ENCODE data around the gene SKA2. TPM values are rescaled to one million over a fixed set of nuclear protein-coding genes. Genes with fewer than 3 reads are reported as not detected.

SKA2 gene
- total and polyA plus RNA-seq, 2 donors (not counting 3 experiments of a cell fraction or from before 2014, with no cell fraction given), result 12.9 to 79.6 TPM

DNA sequence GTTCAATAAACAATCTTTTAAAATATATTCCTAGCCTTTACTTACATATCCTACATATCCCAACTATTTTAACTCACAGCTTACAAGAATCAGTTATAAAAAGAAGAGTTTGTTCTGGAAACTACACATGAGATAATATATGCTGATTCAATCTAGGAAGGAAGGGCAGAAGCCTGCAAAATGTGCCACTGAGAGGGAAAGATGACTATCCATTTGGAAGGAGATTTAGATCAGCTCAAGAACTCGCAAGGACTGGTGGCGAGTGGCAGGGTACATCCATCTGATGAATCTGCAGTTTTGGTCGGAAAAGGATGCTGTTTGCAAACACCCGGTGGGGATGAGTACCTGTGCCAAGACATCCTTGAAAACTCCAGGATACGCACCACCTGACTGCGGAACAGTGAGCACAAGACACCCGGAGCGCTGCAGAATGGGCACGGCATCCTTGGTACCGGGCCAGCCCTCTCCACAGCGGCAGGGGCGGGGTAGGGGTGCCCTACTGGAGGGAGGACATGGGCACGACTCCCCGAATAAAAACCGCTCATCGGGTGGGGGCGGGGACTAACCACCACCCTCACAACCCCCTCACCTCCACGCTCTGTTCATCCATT is 49.0 kb downstream of the SKA2 start:
- ChIA-PET CTCF (interaction anchor here (0.7 to 1.6 kb wide), 3 partner anchors 11 to 48 kb away, joined by 3 to 6 read pairs (median 3); no protein-coding TSS in a partner anchor), POLR2A (interaction anchor here (1.0 to 1.2 kb wide), 2 partner anchors 13 to 32 kb away, joined by 3 to 5 read pairs; no protein-coding TSS in a partner anchor)
- BruUV-seq (replicated peaks), result TSS peak; percentile 23

More for the DNA sequence above, 49.0 kb downstream of the SKA2 start:
- no peaks in the 10 kb centered on the region for H4K20me1 ChIP-seq (replicated peaks; ENCODE audit: control insufficient read depth, extremely low read depth, insufficient read depth, low read length)
- peak; percentile 75 for FAIRE-seq
- dilution Hi-C loops (cut with MboI; ENCODE audit: extremely low pct_ligation_motif_present, low sequenced_read_pairs), result no loop called here
- intact Hi-C loops (cut with micrococcal nuclease), result loop anchor here (1.0 to 2.0 kb wide), 4 partner anchors 13 to 587 kb away; partner anchors contain the start of genes PRR11 and SKA2
- H3K4me2 ChIP-seq (ENCODE audit: insufficient read depth, low read length), result peak overlapping the region; percentile 73
- H3K27me3 ChIP-seq (ENCODE audit: control insufficient read depth in 2 of 2, insufficient read depth in 2 of 2, low read length in 2 of 2), result no peaks in the 10 kb centered on the region
- H3K9me3 ChIP-seq (replicated peaks; ENCODE audit: control insufficient read depth, insufficient read depth, low read length), result no peaks in the 10 kb centered on the region
- peaks cover 18% of the 10 kb centered on the region for H3K4me1 ChIP-seq (ENCODE audit: control insufficient read depth, extremely low read depth, insufficient read depth, low read length)
- DNase-seq (ENCODE audit: low read depth, low spot score), result peak; percentile 53
- H3K27ac ChIP-seq (ENCODE audit: insufficient read depth, low read depth, low read length), result peak overlapping the region; percentile 63
- TF ChIP-seq MYC (IDR thresholded peaks at IDR 0.05; ENCODE audit: low read depth, low read length) (no peak), CTCF (IDR thresholded peaks at IDR 0.05; ENCODE audit: extremely low read depth in 1 of 2, insufficient read depth in 1 of 2, low read depth in 1 of 2, low read length in 2 of 2) (no peak), POLR2A (IDR thresholded peaks at IDR 0.05; ENCODE audit: low read depth, low read length) (no peak), FOS (IDR thresholded peaks at IDR 0.05; ENCODE audit: borderline replicate concordance, insufficient read depth, low read length) (no peak), GATA2 (IDR thresholded peaks at IDR 0.05; ENCODE audit: insufficient read depth, insufficient read length, low read depth, low read length) (no peak), POLR2AphosphoS5 (IDR thresholded peaks at IDR 0.05; ENCODE audit: insufficient read depth, low read depth, low read length) (no peak), JUN (IDR thresholded peaks at IDR 0.05; ENCODE audit: borderline replicate concordance, insufficient read depth, insufficient read length, low read depth) (no peak), EZH2 (IDR thresholded peaks at IDR 0.05; ENCODE audit: borderline replicate concordance, low read depth, low read length, severe bottlenecking) (no peak), MAX (IDR thresholded peaks at IDR 0.05; ENCODE audit: insufficient read depth, insufficient read length) (no peak)
- H3K9me1 ChIP-seq (replicated peaks; ENCODE audit: control insufficient read depth, extremely low read depth, insufficient read depth, low read length), result no peaks in the 10 kb centered on the region
- H3K79me2 ChIP-seq (ENCODE audit: control insufficient read depth, insufficient read depth, low read length), result peaks cover 36% of the 10 kb centered on the region
- peak overlapping the region; percentile 82 for H3K9ac ChIP-seq (replicated peaks; ENCODE audit: extremely low read depth, insufficient read depth, low read length)
- H3K36me3 ChIP-seq (ENCODE audit: control insufficient read depth in 2 of 2, extremely low read depth in 1 of 2, insufficient read depth in 2 of 2, low read length in 2 of 2), result peaks cover 0 to 4% of the 10 kb centered on the region in 2 experiments
- peak overlapping the region; percentile 19 to 77 (median 55) for H3K4me3 ChIP-seq (replicated peaks in 1 of 3; ENCODE audit: insufficient read depth in 1 of 3, low read depth in 1 of 3, low read length in 3 of 3)
- H2AFZ ChIP-seq (ENCODE audit: low read depth, low read length), result peak overlapping the region; percentile 39
